BLaER1 treated with 17β-estradiol and CSF1 and Interleukin-3, amounts not matched to agents 10 nM and 100 nM (cell line): Measurements from ENCODE around the gene TOP3B.

Experiments
- H3K27ac ChIP-seq, 11 experiments: shearing (Covaris generic); formaldehyde crosslinking; 2 replicates each; pipeline ENCODE4 v1.8.1; 2022
- H3K27me3 ChIP-seq, 11 experiments: shearing (Covaris generic); formaldehyde crosslinking; 2 replicates each; pipeline ENCODE4 v1.8.1; 2022
- H3K36me3 ChIP-seq, 11 experiments: shearing (Covaris generic); formaldehyde crosslinking; 2 replicates each; pipeline ENCODE4 v1.8.1; 2022
- H3K4me1 ChIP-seq, 10 experiments: shearing (Covaris generic); formaldehyde crosslinking; 2 replicates each; pipeline ENCODE4 v1.8.1; 2022
- H3K4me2 ChIP-seq, 11 experiments: shearing (Covaris generic); formaldehyde crosslinking; 2 replicates each; pipeline ENCODE4 v1.8.1; 2022
- H3K4me3 ChIP-seq, 10 experiments: shearing (Covaris generic); formaldehyde crosslinking; 2 replicates each; pipeline ENCODE4 v1.8.1; 2022
- H3K9ac ChIP-seq, 11 experiments: shearing (Covaris generic); formaldehyde crosslinking; 2 replicates each; pipeline ENCODE4 v1.8.1; 2022
- H3K9me3 ChIP-seq, 11 experiments: shearing (Covaris generic); formaldehyde crosslinking; replicated peaks in 1 of 11; 2 replicates each; pipeline ENCODE4 v1.8.1; 2022
- H4K20me1 ChIP-seq, 11 experiments: shearing (Covaris generic); formaldehyde crosslinking; 2 replicates each; pipeline ENCODE4 v1.8.1; 2022
- Cebpa-rat ChIP-seq, 11 experiments: shearing (Covaris generic); IDR thresholded peaks; 2 replicates each; pipeline ENCODE4 v1.8.1; 2022

The TOP3B gene

DNA sequence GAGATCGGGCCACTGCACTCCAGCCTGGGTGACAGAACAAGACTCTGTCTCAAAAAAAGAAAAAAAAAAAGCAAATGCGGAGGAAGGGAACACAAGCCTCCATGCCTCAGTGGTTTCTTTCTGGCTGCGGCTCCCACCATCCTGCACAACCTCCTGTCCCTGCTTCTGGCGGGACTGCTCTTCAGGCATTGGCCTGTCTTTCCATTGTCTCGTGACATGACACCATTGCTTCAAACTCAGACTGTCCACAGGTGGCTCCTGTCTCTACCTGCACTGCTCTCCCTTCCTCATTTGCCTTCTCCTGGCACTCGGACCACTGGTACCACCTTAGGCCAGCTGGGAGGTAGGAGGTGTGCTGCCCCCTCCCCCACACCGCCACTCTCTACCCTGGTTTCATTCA, 19.3 kb downstream of the TOP3B start:
- no peak overlapping the region for H3K27ac ChIP-seq
- no peaks in the 10 kb centered on the region for H3K9me3 ChIP-seq
- H3K27me3 ChIP-seq: no peaks in the 10 kb centered on the region
- H3K4me2 ChIP-seq: no peak overlapping the region
- H3K4me1 ChIP-seq: no peaks in the 10 kb centered on the region; a peak in 3 of 20 replicates
- peaks cover 98 to 100% (median 100%) of the 10 kb centered on the region in 11 experiments for H3K36me3 ChIP-seq
- no peak overlapping the region for H3K4me3 ChIP-seq
- TF ChIP-seq Cebpa-rat (IDR thresholded peaks at IDR 0.05): no peak
- H3K9ac ChIP-seq: no peak overlapping the region
- H4K20me1 ChIP-seq: peaks cover 0 to 69% (median 9%) of the 10 kb centered on the region in 11 experiments; a peak in 9 of 22 replicates

DNA sequence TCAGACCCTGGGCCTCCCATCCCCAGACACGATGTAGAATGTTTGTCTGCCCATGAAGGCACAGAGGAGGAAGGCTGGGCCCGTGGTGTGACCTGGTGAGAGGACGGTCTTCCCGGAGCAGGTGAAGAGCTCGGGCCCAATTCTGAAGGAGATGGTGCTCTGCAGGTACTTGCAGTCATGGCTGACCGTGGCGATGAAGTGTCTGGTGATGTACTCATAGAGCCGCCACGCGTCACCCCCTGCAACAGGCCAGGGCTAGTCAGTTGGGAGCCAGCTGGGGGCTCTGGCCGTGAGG, 20.0 kb downstream of the TOP3B start:
- H4K20me1 ChIP-seq: peaks cover 0 to 62% (median 9%) of the 10 kb centered on the region in 11 experiments; a peak in 9 of 22 replicates
- peaks cover 92 to 99% (median 95%) of the 10 kb centered on the region in 11 experiments for H3K36me3 ChIP-seq

DNA sequence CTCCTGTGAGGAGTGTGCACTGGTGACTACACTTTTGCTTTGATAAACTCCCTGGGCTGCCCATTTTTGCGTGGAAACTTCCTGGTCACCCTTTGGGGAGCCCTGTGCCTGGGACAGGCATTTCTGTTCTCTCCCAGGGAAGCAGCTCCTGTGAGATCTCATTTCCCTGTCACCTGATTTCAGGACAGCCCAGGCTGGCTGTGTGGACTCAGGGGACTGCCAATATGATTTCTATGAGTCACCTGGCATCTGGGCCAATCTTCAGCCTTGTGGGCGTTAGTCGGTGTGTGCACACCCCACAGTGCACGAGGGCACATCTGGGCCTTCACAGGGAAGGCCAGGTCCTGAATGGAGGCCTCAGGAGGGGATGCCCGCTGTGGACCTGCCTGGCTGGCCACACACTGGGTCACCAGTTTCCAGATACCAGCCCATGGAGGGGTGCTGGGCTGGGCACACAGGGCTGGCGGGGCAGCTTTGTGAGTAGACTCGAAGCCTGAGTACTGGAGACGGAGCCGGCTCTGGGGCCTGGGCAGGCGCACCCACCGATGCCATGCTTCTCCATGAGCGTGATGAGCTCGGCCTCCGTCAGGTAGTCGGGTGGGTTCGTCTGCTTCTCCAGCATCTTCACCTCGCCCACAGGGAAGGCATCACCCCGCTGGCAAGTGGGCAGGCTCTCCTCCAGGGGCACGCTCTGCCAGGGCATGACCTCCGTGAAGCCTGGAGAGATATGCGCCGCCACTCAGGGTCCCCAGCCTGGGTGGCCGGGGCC, 20.5 kb downstream of the TOP3B start:
- H3K4me2 ChIP-seq: no peak overlapping the region
- no peaks in the 10 kb centered on the region; a peak in 3 of 20 replicates for H3K4me1 ChIP-seq
- no peak overlapping the region for H3K27ac ChIP-seq
- no peak overlapping the region for H3K4me3 ChIP-seq
- peaks cover 87 to 94% (median 90%) of the 10 kb centered on the region in 11 experiments for H3K36me3 ChIP-seq
- no peak for TF ChIP-seq Cebpa-rat (IDR thresholded peaks at IDR 0.05)
- H3K9me3 ChIP-seq: no peaks in the 10 kb centered on the region
- no peak overlapping the region for H3K9ac ChIP-seq
- peaks cover 0 to 58% (median 9%) of the 10 kb centered on the region in 11 experiments; a peak in 9 of 22 replicates for H4K20me1 ChIP-seq
- no peaks in the 10 kb centered on the region for H3K27me3 ChIP-seq

More for the DNA sequence above, 20.0 kb downstream of the TOP3B start:
- no peak overlapping the region for H3K4me3 ChIP-seq
- H3K4me2 ChIP-seq: no peak overlapping the region
- H3K9ac ChIP-seq: no peak overlapping the region
- H3K4me1 ChIP-seq: no peaks in the 10 kb centered on the region; a peak in 3 of 20 replicates
- H3K27me3 ChIP-seq: no peaks in the 10 kb centered on the region
- no peak overlapping the region for H3K27ac ChIP-seq
- TF ChIP-seq Cebpa-rat (IDR thresholded peaks at IDR 0.05): no peak
- no peaks in the 10 kb centered on the region for H3K9me3 ChIP-seq

DNA sequence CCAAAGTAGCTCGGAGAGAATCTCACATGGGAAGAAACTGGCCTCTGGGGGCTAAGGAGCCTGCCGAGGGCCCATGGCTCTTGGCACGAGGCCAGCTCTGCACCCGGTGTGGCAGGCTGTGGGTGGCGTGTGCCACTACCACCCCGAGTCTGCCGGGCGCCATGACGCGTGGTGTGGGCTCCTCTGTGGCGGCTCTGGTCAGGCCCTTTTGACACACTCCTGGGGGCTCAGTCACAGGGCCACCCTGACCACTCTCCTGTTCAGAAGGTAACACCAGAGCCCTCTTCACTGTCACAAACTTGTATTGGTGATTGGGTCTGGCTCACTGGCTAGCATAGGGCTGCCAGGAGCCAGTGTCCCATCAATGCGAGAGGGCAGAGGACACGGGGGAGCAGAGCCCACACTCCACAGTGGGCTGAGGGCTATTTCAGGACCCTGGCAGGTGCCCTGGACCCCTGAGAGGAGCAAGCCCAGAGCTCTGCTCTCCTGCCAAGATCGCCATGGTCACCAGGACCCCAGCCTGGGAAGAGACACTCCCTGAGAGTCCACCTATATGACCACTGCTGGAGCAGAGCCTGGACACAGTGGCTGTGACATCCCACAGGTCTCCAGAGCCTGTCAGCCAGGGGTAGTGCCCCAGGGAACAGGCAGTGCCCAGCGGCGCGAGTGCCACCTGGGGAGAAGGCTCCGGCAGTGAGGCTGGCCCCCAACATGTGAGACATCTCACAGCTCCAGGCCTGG, 21.3 kb downstream of the TOP3B start:
- Histone ChIP-seq H3K36me3 (peaks cover 79 to 86% (median 82%) of the 10 kb centered on the region in 11 experiments), H3K4me1 (no peaks in the 10 kb centered on the region; a peak in 3 of 20 replicates), H3K4me2 (no peak overlapping the region), H3K27me3 (no peaks in the 10 kb centered on the region), H4K20me1 (peaks cover 0 to 52% (median 9%) of the 10 kb centered on the region in 11 experiments; a peak in 9 of 22 replicates), H3K9ac (0 out of 22 replicates have a peak overlapping the region, but pooled peaks of 2 of the 11 experiments have one; percentile 9 to 17), H3K27ac (no peak overlapping the region), H3K4me3 (no peak overlapping the region), H3K9me3 (no peaks in the 10 kb centered on the region)
- no peak for TF ChIP-seq Cebpa-rat (IDR thresholded peaks at IDR 0.05)

DNA sequence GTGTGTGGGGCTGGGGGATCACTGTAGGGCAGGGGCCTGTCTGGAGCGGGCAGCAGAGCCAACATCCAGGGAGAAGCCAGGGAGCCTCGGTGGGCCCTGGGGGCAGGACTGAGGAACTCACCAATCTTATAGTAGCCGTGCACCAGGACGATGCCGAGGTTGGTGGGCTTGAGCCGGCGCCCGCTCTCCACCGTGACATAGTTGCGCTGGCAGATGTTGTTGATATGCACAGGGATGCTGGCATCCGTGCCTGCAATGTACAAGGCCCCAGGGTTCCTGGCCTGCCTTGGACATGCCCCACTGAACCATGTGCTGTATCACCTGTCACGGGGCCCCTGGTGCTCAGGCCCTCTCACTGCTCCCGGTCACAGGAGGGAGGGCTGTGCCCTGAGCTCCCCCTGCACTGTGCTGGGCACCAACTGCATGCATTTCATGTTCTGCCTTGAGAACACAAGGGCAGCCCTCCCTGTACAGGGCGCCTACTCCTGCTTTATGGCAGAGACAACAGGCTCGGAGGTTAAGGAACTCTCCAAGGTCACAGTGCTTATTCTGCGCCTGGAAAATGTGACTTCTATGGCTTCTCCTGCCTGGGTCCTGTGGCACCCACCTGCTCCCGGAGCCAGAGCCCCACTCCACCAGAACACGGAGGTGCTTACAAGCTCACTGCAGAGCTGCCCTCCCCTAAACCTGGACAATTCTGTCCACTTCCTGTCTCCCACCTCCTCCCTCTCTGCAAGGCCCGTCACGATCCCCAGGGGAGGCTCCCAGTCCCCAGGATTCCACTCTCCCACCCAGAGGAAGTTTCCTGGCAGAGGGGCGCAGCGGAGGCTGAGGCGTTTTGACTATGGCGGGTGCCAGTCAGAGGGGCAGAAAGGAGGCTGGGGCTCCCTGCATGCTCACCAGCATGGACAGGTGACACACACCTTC, 22.1 kb downstream of the TOP3B start:
- Histone ChIP-seq H3K4me1 (no peaks in the 10 kb centered on the region; a peak in 3 of 20 replicates), H3K9ac (0 out of 22 replicates have a peak overlapping the region, but pooled peaks of 2 of the 11 experiments have one; percentile 9 to 26), H4K20me1 (peaks cover 0 to 51% (median 9%) of the 10 kb centered on the region in 11 experiments; a peak in 9 of 22 replicates), H3K27ac (no peak overlapping the region), H3K4me3 (no peak overlapping the region), H3K27me3 (no peaks in the 10 kb centered on the region), H3K36me3 (peaks cover 72 to 77% (median 73%) of the 10 kb centered on the region in 11 experiments), H3K4me2 (no peak overlapping the region), H3K9me3 (no peaks in the 10 kb centered on the region)
- no peak for TF ChIP-seq Cebpa-rat (IDR thresholded peaks at IDR 0.05)

DNA sequence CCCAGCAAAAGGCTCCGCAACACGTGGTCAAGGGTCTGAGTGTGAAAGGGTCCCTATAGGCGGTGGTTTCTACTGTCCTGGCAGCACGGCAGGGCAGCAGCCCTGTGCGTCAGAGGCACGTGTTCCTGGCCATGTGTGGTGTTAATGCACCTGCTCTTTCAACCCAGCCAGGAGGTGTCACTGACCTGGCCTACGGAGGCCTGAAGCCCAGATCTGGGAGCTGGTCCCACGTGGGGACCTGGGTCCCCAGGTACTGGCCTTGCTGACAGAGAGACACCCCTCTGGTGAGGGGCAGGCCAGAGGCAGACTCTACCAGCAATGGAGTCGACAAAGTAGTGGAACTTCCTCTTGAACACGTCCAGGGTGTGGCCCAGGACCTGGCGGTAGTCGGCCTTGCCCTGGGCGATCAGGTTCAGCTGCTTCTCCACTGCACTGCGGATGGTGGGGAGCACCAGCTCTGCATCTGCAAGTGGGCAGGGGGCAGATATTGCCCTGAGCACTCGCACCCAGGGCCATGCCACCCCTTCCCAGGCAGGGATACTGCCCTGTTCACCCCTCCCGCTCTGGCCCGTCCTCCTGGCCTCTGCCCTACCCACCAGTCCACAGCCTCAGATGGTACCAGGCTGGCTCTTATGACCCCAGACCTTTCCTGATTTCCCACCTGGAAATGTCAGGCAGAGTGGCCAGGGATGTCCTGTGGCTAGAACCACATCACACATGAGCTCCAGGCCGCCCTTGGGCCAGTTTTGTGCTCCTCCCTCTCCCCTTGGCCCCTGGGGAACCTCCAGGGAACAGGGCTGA, 23.1 kb downstream of the TOP3B start:
- H3K27ac ChIP-seq: no peak overlapping the region
- H4K20me1 ChIP-seq: peaks cover 0 to 51% (median 9%) of the 10 kb centered on the region in 11 experiments; a peak in 9 of 22 replicates
- H3K27me3 ChIP-seq: no peaks in the 10 kb centered on the region
- no peak overlapping the region for H3K4me3 ChIP-seq
- H3K9me3 ChIP-seq: no peaks in the 10 kb centered on the region
- H3K4me1 ChIP-seq: no peaks in the 10 kb centered on the region; a peak in 3 of 20 replicates
- no peak for TF ChIP-seq Cebpa-rat (IDR thresholded peaks at IDR 0.05)
- H3K4me2 ChIP-seq: no peak overlapping the region
- 0 out of 22 replicates have a peak overlapping the region, but pooled peaks of 1 of the 11 experiments have one; percentile 26 for H3K9ac ChIP-seq
- peaks cover 62 to 68% (median 64%) of the 10 kb centered on the region in 11 experiments for H3K36me3 ChIP-seq

DNA sequence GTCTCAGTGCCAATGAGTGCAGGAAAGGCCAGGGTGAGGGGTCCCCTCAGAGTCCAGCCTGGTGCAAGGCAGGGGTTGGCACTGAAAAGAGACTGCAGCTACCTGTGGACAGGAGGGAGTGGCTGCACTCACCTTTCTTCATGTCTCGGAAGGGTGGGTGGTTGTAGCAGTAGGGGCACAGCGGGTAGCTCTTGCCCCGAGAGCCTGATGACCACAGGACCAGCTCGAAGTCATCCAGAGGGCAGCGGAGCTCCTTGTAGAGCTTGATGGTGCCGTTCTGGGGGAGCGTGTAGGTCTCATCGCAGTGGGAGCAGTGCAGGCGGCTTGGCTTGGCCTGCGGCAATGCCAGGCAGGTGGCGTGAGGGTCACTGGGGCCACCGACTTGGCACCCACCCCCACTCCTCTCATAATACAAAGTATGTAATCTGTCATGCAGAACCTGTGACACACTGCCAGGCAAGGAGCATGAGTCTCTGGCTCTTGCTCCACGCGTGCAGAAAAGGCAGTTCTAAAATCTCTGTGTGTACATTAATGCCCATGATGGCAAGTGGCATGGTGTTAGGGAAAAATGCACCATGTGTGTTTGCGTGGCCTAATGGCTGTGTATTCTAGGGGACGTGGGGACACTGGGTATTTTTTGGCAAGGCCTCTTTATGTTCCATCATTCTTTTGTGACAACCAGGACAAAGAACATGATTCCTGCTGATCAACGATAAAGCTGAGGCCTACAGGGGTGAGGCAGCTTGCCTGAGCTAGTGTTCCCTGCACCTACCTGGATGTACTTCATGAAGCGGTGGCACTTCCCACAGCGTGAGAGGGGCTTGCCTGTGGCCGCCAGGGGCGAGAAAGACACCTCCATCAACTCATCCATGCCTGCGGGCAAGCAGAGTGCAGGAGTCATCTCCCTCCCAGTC, 24.0 kb downstream of the TOP3B start:
- H3K27ac ChIP-seq: no peak overlapping the region
- H3K4me1 ChIP-seq: no peaks in the 10 kb centered on the region; a peak in 3 of 20 replicates
- peaks cover 0 to 51% (median 9%) of the 10 kb centered on the region in 11 experiments; a peak in 9 of 22 replicates for H4K20me1 ChIP-seq
- H3K36me3 ChIP-seq: peaks cover 54 to 59% (median 55%) of the 10 kb centered on the region in 11 experiments
- H3K9me3 ChIP-seq: no peaks in the 10 kb centered on the region
- no peak overlapping the region for H3K9ac ChIP-seq
- no peak for TF ChIP-seq Cebpa-rat (IDR thresholded peaks at IDR 0.05)
- H3K4me2 ChIP-seq: no peak overlapping the region
- H3K4me3 ChIP-seq: no peak overlapping the region
- H3K27me3 ChIP-seq: no peaks in the 10 kb centered on the region
